ENCODE data around the gene TNFRSF13B.

DNA sequence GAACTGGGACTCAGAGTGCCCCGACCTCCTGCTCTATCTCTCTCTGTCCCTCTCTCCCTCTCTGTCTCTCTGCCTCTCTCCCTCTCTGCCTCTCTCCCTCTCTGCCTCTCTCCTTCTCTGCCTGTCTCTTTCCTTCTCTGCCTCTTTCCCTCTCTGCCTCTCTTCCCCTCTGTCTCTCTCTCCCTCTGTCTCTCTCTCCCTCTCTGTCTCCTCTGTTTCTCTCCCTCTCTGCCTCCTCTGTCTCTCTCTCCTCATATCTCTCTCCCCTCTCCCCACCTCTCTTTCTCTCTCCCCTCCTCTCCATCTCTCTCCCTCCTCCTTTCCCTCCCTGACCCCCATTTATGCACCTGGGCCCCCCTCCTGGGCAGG is 32.7 kb downstream of the TNFRSF13B start:
- TF ChIP-seq, protein P1, sequence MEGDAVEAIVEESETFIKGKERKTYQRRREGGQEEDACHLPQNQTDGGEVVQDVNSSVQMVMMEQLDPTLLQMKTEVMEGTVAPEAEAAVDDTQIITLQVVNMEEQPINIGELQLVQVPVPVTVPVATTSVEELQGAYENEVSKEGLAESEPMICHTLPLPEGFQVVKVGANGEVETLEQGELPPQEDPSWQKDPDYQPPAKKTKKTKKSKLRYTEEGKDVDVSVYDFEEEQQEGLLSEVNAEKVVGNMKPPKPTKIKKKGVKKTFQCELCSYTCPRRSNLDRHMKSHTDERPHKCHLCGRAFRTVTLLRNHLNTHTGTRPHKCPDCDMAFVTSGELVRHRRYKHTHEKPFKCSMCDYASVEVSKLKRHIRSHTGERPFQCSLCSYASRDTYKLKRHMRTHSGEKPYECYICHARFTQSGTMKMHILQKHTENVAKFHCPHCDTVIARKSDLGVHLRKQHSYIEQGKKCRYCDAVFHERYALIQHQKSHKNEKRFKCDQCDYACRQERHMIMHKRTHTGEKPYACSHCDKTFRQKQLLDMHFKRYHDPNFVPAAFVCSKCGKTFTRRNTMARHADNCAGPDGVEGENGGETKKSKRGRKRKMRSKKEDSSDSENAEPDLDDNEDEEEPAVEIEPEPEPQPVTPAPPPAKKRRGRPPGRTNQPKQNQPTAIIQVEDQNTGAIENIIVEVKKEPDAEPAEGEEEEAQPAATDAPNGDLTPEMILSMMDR (IDR thresholded peaks at IDR 0.05): no peak
- no peak for TF ChIP-seq POLR2A (IDR thresholded peaks at IDR 0.05)
